ENCODE results near the gene RIMS4. TPM values are rescaled to one million over a fixed set of nuclear protein-coding genes. Genes with fewer than 3 reads are reported as not detected.
A peak's percentile ranks its signal among the peaks of the same experiment; 100 is the strongest.

RIMS4 gene
- total RNA-seq, 1 donor from 2014 or later, result 3.2 TPM

DNA sequence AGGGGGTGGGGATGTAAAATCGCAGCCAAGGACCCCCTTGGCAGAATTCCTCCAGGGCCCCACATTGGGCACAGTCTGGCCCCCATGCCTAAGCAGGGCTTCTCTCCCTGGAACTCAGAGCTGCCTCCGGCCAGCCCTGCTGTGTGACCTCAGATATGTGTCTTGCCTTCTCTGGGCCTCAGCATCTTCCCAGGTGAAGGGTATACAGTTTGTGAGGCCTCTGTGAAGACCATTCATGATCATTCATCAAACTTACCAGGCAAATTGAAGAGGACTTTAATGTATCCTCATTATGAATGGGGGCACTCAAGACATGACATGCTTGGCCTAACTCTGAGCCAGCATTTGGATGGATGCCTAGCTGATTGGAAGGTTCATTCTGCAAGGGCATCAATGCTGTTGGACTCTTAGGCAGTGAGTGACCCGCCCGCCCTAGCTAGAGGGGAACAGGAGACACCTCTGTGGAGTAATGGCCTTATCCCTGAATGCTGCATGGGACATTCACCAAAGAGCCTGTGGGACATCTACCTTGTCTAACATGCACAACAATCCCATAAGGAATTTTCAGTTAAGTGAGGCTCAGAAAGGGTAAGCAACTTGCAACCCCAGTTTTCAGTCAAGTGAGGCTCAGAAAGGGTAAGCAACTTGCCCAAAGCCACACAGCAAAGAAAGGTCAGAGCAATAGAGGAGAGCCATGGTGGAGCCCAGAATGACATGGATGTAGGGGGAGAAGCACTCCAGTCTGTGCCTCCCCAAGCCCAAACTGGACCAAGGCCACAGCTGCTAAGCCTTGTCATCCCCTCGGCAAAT, 94.6 kb downstream of the RIMS4 start:
- Histone ChIP-seq H3K27me3 (no peaks in the 10 kb centered on the region), H3K27ac (peak overlapping the region; percentile 86), H3K4me1 (peaks cover 18% of the 10 kb centered on the region), H3K36me3 (no peaks in the 10 kb centered on the region), H3K9me3 (no peaks in the 10 kb centered on the region), H3K4me3 (peak overlapping the region; percentile 43)
- TF ChIP-seq, protein P1, sequence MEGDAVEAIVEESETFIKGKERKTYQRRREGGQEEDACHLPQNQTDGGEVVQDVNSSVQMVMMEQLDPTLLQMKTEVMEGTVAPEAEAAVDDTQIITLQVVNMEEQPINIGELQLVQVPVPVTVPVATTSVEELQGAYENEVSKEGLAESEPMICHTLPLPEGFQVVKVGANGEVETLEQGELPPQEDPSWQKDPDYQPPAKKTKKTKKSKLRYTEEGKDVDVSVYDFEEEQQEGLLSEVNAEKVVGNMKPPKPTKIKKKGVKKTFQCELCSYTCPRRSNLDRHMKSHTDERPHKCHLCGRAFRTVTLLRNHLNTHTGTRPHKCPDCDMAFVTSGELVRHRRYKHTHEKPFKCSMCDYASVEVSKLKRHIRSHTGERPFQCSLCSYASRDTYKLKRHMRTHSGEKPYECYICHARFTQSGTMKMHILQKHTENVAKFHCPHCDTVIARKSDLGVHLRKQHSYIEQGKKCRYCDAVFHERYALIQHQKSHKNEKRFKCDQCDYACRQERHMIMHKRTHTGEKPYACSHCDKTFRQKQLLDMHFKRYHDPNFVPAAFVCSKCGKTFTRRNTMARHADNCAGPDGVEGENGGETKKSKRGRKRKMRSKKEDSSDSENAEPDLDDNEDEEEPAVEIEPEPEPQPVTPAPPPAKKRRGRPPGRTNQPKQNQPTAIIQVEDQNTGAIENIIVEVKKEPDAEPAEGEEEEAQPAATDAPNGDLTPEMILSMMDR (IDR thresholded peaks at IDR 0.05), result no peak
- intact Hi-C loops (cut with DNase I), result no loop called here
- ATAC-seq (no peak), DNase-seq (no peak)

DNA sequence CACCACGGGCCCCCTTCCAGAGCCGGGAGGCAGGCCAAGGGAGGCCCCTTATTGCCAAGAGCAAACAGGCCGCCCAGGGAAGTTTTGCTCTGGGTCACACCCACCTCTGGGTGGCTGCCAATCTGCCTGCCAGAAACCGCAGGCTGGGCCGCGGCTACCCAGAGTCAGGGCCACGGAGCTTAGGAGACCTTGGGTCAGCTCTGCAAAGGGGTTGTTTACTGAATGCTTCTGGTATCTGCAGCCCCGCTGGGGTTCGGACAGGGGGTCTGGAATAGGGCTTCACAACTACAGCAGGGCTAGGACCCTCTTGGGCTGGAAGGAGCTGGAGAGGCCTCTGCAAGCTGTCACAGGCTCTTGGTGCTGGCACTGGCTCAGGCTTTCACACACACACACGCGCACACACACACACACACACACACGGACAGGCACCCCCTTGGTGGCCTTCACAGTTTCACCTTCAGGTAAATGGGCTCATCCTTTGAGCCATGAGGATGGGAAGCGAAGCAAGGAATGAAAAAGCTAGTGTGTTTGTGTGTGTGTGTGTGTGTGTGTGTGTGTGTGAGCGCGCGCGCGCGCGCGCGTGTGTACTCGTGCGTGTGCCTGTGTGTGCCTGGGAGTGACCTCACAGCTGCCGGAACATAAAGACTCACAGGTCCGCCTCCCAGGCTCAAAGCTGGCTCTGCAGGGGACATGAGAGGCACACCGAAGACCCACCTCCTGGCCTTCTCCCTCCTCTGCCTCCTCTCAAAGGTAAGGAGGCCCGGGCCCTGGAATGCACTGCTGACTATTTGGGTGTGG, 95.4 kb downstream of the RIMS4 start, which contains the start of gene CCN5:
Gene CCN5 (plus strand): TSS at position 669 of the 798 bp plus-strand sequence. CDS start 22 bp downstream, at position 691.
- peak; percentile 92 for DNase-seq
- Histone ChIP-seq H3K27me3 (no peaks in the 10 kb centered on the region), H3K27ac (peak within 1 kb of the TSS; percentile 86), H3K9me3 (no peaks in the 10 kb centered on the region), H3K4me3 (peak within 1 kb of the TSS; percentile 43), H3K36me3 (no peaks in the 10 kb centered on the region), H3K4me1 (peaks cover 20% of the 10 kb centered on the region)
- TF ChIP-seq, protein P1 (IDR thresholded peaks at IDR 0.05), result no peak
- intact Hi-C loops (cut with DNase I), result no loop called here
- ATAC-seq, result peak; percentile 85

- Histone ChIP-seq H3K36me3 (no peaks in the 10 kb centered on the region), H3K9me3 (no peaks in the 10 kb centered on the region), H3K27me3 (no peaks in the 10 kb centered on the region), H3K4me3 (peak overlapping the region; percentile 43), H3K27ac (peak overlapping the region; percentile 86), H3K4me1 (peaks cover 20% of the 10 kb centered on the region)
- DNase-seq (no peak), ATAC-seq (peak; percentile 52)
- intact Hi-C loops (cut with DNase I), result no loop called here
- TF ChIP-seq, protein P1 (IDR thresholded peaks at IDR 0.05), result no peak
Observed at GRCh38 chr20:44714102-44714700, 96.1 kb downstream of the RIMS4 start.

DNA sequence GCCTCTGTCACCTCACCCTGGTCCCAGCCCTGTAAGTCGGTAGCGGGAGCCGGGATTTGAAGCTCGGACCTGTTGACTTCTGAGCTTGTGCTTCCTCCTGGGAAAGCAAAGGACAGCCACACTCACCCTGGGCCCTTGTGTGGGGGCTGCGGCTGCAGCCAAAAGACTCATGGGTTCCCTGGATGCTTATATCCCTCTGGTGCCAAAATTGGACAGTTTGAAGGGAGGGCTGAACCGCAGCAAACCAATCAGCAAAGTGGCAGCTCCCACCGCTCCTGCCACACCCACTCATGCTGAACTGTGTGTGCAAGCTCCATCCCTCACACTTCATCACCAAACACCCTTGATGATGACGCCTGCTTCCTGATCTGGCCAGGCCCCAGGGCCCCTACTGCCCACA, 99.1 kb downstream of the RIMS4 start:
- Histone ChIP-seq H3K27me3 (no peaks in the 10 kb centered on the region), H3K4me3 (no peak overlapping the region), H3K36me3 (no peaks in the 10 kb centered on the region), H3K4me1 (peaks cover 20% of the 10 kb centered on the region), H3K27ac (peak overlapping the region; percentile 58), H3K9me3 (no peaks in the 10 kb centered on the region)
- TF ChIP-seq, protein P1 (IDR thresholded peaks at IDR 0.05), result no peak
- DNase-seq (no peak), ATAC-seq (peak; percentile 55)
- intact Hi-C loops (cut with DNase I), result no loop called here

DNA sequence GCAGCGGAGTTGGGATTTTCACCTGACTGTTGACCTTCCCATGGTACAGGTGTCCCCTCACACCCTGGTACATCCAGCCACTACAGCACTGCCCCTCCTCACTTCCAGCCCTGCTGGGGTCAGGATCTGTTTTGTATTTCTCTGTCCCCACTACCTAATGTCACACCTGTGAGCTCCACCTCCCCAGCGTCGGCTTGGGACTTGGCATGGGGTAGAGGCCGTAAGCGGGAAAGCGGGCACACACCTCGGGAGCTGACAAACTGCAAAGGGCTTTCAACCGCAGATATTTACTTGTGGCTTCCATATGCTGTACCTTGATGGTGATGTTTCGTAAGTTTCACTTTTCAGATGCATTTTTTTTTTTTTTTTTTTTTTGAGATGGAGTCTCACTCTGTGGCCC, 100.5 kb downstream of the RIMS4 start:
- Histone ChIP-seq H3K4me1 (peaks cover 17% of the 10 kb centered on the region), H3K27me3 (no peaks in the 10 kb centered on the region), H3K27ac (no peak overlapping the region), H3K4me3 (no peak overlapping the region), H3K9me3 (no peaks in the 10 kb centered on the region), H3K36me3 (no peaks in the 10 kb centered on the region)
- TF ChIP-seq, protein P1 (IDR thresholded peaks at IDR 0.05), result no peak
- intact Hi-C loops (cut with DNase I), result no loop called here
- ATAC-seq, result no peak
- no peak for DNase-seq
